Upper lobe of left lung (tissue), 6 donors: ENCODE measurements around the gene TP73. TPM values are rescaled to one million over a fixed set of nuclear protein-coding genes. Genes with fewer than 3 reads are reported as not detected.

Experiments used
- ATAC-seq, 2 donors: fragments of 200-7000 bp; cut with Tn5 transposase; one replicate each; pipeline ENCODE4 v1.9.1; 2022; ENCODE audit warnings: mild to moderate bottlenecking in 2 of 2, moderate library complexity in 2 of 2; ENCODE audit not compliant: low FRiP score in 2 of 2
- DNase-seq, 2 donors: peaks; one replicate each; pipeline ENCODE4 v3.0.0-alpha.2; 2019 to 2020
- H3K27ac ChIP-seq, 4 donors: fragments of 200-600 bp; sonication (generic); one replicate each; pipeline ENCODE4 v1.5.1; 2016 to 2019
- H3K27me3 ChIP-seq, 4 donors: fragments of 200-600 bp; sonication (generic); one replicate each; pipeline ENCODE4 v1.5.1; 2017 to 2019
- H3K36me3 ChIP-seq, 4 donors: fragments of 200-600 bp; sonication (generic); one replicate each; pipeline ENCODE4 v1.5.1; 2016 to 2019
- H3K4me1 ChIP-seq, 4 donors: fragments of 200-600 bp; sonication (generic); one replicate each; pipeline ENCODE4 v1.5.1; 2018 to 2019
- H3K4me3 ChIP-seq, 4 donors: fragments of 200-600 bp; sonication (generic); one replicate each; pipeline ENCODE4 v1.5.1; 2017 to 2019; ENCODE audit warnings: mild to moderate bottlenecking in 2 of 4, moderate library complexity in 1 of 4
- H3K9me3 ChIP-seq, 4 donors: fragments of 200-600 bp; sonication (generic); one replicate each; pipeline ENCODE4 v1.5.1; 2018 to 2019
- CTCF ChIP-seq, 6 experiments: fragments of 450-650 bp in 4 of 6; fragments of 200-600 bp in 2 of 6; sonication (generic) in 2 of 6; IDR thresholded peaks; one replicate each; pipeline ENCODE4 v1.5.1; 2016 to 2019; ENCODE audit warnings: antibody characterized with exemption in 6 of 6
- EP300 ChIP-seq, 4 donors: sonication (generic); formaldehyde crosslinking; IDR thresholded peaks; one replicate each; pipeline ENCODE4 v1.5.1; 2017; ENCODE audit warnings: antibody characterized with exemption in 4 of 4, control low read depth in 2 of 4
- POLR2A ChIP-seq, 4 donors: fragments of 450-650 bp; IDR thresholded peaks; one replicate each; pipeline ENCODE4 v1.5.1; 2016 to 2017; ENCODE audit warnings: antibody characterized with exemption in 4 of 4, mild to moderate bottlenecking in 2 of 4
- POLR2AphosphoS5 ChIP-seq, 2 donors: sonication (generic); formaldehyde crosslinking; IDR thresholded peaks; one replicate each; pipeline ENCODE4 v1.5.1; 2017; ENCODE audit warnings: antibody characterized with exemption in 2 of 2
- WGBS, 2 donors: methylation state at CpG; one replicate each; pipeline ENCODE4 v1.1.5; 2017 to 2018; 5-methylcytosine and 5-hydroxymethylcytosine counted together
- total RNA-seq, 6 donors: library from RNA; depleted of rRNA in 4 of 6; stranded (reverse); fragments of >200 nt in 4 of 6; gene quantifications; one replicate each; pipeline versions ENCODE4 v1.1.0 to v1.2.1, GENCODE V29; 2016 to 2021
- donor health status: DM: no; HTN: no; CAD: no; lungs with moderate emphysema.
- donor health status: DM: no; HTN: yes; CAD: no; lungs with severe emphysema.

TP73 gene
- total RNA-seq, 6 donors from 2014 or later = 0.77 to 9.8 (median 4.1) TPM

DNA sequence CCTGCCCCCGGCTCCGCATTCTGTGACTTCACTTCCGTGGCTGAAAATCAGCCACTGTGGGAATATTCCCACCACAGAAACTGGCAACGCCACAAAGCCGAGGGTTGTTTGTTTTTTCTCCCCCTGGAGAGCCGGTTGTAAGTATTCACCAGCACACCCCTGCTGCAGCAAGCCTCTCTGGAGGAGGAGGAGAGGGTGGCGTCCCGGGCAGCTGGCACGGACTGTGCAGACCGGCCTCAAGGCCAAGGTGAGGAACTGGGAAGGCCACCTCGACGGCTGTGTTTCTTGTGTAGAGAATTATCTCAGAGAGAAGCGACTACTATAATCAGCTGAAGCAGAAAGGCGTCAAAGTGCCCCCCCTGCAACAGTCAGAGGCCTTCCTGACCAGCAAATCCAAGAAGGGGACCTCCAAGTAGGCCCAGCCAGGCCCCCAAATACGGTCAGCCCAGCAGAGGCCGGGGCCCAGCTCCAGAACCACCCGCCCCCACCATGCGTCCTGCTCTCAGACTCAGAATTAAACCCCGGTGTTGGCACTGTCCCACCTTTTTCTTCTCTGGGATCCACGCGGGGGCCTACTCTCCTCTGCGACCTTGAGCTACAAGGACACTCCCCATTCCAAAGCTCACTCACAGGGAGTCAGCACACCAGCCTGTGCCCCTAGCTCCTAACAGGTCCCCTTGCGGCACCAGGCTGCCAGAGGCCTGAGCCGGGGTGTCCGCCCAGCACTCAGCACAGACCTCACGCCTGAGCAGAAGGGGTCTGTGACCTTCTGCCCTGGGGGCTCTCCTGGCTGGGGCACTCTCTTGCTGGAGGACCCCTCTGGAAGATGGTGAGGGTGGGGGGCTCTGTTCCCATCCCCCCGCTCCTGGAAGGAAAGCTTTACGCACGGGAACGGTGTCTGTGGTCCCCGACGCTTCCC is 119.1 kb downstream of the TP73 start:
- DNase-seq (peak in 1 of 2 donors; percentile 67), ATAC-seq (no peak)
- 66 to 82% methylated on average over 17 to 26 of the region's 32 CpGs for whole genome bisulfite sequencing, 2 donors
- Histone ChIP-seq H3K27ac (peak overlapping the region in 1 of 4 donors; percentile 5), H3K36me3 (no peaks in the 10 kb centered on the region), H3K27me3 (no peaks in the 10 kb centered on the region), H3K9me3 (no peaks in the 10 kb centered on the region), H3K4me3 (peak overlapping the region; percentile 54 to 78 (median 64)), H3K4me1 (peaks cover 26 to 52% (median 43%) of the 10 kb centered on the region in 4 donors)
- no peak for TF ChIP-seq POLR2AphosphoS5 (IDR thresholded peaks at IDR 0.05)
- no peak for TF ChIP-seq EP300 (IDR thresholded peaks at IDR 0.05)
- TF ChIP-seq POLR2A (IDR thresholded peaks at IDR 0.05) = no peak
- no peak for TF ChIP-seq CTCF (IDR thresholded peaks at IDR 0.05)

DNA sequence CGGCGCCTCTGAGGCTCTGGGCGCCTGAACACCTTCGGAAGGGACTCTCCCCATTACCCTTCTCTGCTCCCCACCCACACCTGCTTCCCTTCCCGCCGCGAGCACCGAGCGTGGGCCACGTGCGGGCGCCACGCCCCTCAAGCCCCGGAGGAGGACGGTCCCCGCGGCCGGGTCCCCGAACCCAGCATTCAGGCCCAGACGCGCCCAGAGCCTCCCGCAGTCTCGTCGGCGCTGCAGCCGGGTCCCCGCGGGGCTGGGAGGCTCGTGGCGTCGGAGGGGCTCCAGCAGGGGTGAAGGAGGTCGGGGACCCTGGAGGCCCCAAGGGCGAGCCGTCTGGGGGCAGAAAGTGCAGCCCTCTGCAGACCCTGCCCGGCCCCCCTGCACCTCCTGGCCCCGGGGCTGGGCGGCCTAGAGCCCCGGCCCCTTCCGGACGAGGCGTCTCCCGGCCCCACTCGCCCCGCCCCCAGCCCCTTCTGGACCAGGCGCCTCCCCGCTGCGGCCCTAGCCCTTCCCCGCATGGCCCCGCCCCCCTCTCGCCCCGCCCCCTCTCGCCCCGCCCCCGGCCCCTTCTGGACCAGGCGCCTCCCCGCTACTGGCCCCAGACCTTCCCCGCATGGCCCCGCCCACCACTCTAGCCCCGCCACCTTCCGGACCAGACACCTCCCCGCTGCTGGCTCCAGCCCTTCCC is 119.9 kb downstream of the TP73 start:
- no peaks in the 10 kb centered on the region for H3K27me3 ChIP-seq
- H3K4me3 ChIP-seq = peak overlapping the region; percentile 54 to 78 (median 64)
- peak overlapping the region; percentile 61 to 74 (median 70) for H3K27ac ChIP-seq
- peak; percentile 84 to 89 for ATAC-seq
- 0 to 2% methylated on average over 10 of the region's 61 CpGs for WGBS, 2 donors
- TF ChIP-seq POLR2AphosphoS5 (IDR thresholded peaks at IDR 0.05) = no peak
- TF ChIP-seq CTCF (IDR thresholded peaks at IDR 0.05) = no peak
- peak in 1 of 4 donors; percentile 38 for TF ChIP-seq POLR2A (IDR thresholded peaks at IDR 0.05)
- TF ChIP-seq EP300 (IDR thresholded peaks at IDR 0.05) = no peak
- no peaks in the 10 kb centered on the region for H3K9me3 ChIP-seq
- peaks cover 26 to 58% (median 47%) of the 10 kb centered on the region in 4 donors for H3K4me1 ChIP-seq
- H3K36me3 ChIP-seq = no peaks in the 10 kb centered on the region
- peak; percentile 95 to 96 for DNase-seq

DNA sequence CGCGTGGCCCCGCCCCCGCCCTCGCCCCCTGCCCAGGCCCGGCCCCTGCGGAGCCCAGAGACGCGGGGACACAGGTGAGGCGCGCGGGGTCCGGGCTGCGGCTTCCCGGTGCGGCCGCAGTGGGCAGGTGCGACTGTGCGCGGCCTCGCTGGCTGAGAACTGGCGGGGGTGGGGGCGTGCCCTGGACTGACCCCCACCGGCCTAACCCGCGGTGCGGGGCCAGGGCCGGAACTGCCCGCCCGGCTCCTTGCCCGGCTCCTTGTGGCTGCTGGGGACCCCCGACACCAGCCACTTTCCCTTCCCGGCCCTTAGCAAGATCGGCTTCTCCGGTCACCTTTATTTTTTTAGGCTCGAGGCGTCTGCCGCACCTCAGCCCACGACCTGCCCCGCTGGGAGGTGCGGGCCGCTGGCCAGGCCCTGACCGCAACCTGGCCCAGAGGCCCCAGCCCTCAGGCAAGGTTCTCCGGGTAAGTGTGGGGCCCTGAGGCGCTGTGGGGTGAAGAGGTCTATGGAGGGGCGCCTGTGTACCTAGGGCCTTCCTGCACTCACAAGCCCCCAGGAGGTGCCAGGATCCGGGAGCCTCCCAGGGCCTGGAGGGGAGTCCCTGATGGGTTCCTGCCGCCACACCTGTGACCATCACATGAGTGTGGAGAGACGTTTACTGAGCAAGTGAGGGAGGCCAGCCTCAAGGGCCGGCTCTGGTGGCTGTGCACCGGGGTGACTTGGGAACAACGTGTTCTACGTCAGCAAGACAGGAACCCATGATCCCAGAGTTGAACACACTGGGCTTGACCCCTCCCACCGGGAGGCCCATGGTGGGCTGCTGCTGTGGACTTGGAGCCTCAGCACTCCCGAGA is 120.6 kb downstream of the TP73 start, which contains the start of gene SMIM1:
TSS of gene SMIM1 (plus strand) at position 35 of the 857 bp plus-strand sequence. CDS start 2,625 bp downstream, outside the sequence.
- TF ChIP-seq POLR2A (IDR thresholded peaks at IDR 0.05) (no peak), EP300 (IDR thresholded peaks at IDR 0.05) (no peak), POLR2AphosphoS5 (IDR thresholded peaks at IDR 0.05) (no peak), CTCF (IDR thresholded peaks at IDR 0.05) (no peak)
- Histone ChIP-seq H3K4me1 (peaks cover 26 to 58% (median 47%) of the 10 kb centered on the region in 4 donors), H3K27me3 (no peaks in the 10 kb centered on the region), H3K9me3 (no peaks in the 10 kb centered on the region), H3K36me3 (peaks cover 0 to under 1% (median 0%) of the 10 kb centered on the region in 4 donors), H3K4me3 (peak within 1 kb of the TSS; percentile 54 to 78 (median 64)), H3K27ac (peak within 1 kb of the TSS; percentile 61 to 74 (median 70))
- WGBS, 2 donors = 17 to 42% methylated on average over 9 to 32 of the region's 55 CpGs
- DNase-seq (peak; percentile 70 to 75), ATAC-seq (peak; percentile 1 to 28)

- peak in 1 of 2 donors; percentile 58 for DNase-seq
- Histone ChIP-seq H3K4me3 (peak overlapping the region in 3 of 4 donors; percentile 56 to 78 (median 73)), H3K9me3 (no peaks in the 10 kb centered on the region), H3K4me1 (peaks cover 26 to 58% (median 47%) of the 10 kb centered on the region in 4 donors), H3K27me3 (no peaks in the 10 kb centered on the region), H3K36me3 (peaks cover 0 to 5% (median under 1%) of the 10 kb centered on the region in 4 donors), H3K27ac (peak overlapping the region in 3 of 4 donors; percentile 67 to 74 (median 73))
- WGBS, 2 donors = 65% methylated on average over 15 of the region's 16 CpGs; no CpG with 5 or more reads in 1 of the 2 donors
- ATAC-seq = no peak
- TF ChIP-seq POLR2AphosphoS5 (IDR thresholded peaks at IDR 0.05) (no peak), POLR2A (IDR thresholded peaks at IDR 0.05) (no peak), EP300 (IDR thresholded peaks at IDR 0.05) (no peak), CTCF (IDR thresholded peaks at IDR 0.05) (no peak)
Observed at GRCh38 chr1:3773572-3774275, 121.4 kb downstream of the TP73 start.
